H7 (cell line): ENCODE measurements around the gene CRTC1. TPM values are rescaled to one million over a fixed set of nuclear protein-coding genes. Genes with fewer than 3 reads are reported as not detected.

Source experiments
- DNase-seq: peaks from one replicate; pipeline ENCODE4 v3.0.0; 2012
- H3K27me3 ChIP-seq: 2 replicates; pipeline ENCODE4 v1.6.0; 2011; ENCODE audit warnings: mild to moderate bottlenecking, low read length; ENCODE audit not compliant: control insufficient read depth, insufficient read depth
- H3K36me3 ChIP-seq: replicated peaks from 2 replicates; pipeline ENCODE4 v1.5.1; 2011; ENCODE audit warnings: low read length; ENCODE audit not compliant: control insufficient read depth, insufficient read depth
- H3K4me3 ChIP-seq: 2 replicates; pipeline ENCODE4 v1.5.1; 2011; ENCODE audit warnings: low read depth, mild to moderate bottlenecking, control low read depth, low read length, moderate library complexity; ENCODE audit not compliant: insufficient read depth
- total RNA-seq: library from RNA; depleted of rRNA; stranded (reverse); fragments of >200 nt; shearing (Covaris generic); gene quantifications from 2 replicates; pipeline ENCODE4 v1.2.3, GENCODE V29; 2014

The CRTC1 gene
- total RNA-seq, 1 experiment from 2014 or later, result 3.7 TPM

DNA sequence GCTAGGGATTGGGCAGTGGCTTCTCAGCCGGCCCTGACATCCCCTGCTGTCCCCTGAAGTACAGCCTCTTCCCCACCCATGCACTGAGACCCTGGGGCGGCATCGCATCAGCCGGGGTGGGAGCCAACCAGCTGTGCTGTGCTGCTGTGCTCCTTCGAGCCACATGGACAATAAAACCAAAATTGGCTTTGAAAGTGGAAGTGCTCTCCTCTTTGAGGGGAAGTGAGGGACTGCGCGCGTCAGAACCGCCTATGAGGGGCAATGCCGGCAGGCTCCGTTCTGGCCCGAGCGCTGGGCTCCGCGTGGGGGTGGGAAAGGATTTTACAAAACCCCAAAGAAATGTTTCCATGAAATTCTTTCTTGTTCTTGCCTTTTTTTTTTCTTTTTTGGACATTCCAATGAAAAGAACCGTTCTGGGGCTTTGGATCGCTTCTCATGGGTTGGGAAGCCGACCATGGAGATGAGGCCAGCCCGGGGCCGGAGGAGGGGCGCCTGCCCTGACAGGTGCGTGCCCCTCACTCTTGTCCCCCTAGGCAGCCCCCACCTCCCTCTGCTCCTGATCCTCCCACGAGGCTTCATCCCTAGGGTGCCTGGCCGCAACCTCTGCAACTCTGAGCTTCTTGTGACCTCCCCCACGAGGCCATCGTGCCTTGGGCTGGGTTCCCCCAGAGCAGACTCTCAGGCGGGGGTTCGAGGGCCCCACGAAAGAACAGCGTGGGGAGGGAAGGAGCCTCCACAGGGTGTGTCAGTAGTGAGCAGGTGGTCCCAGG is 24.0 kb upstream of the CRTC1 start:
- no peaks in the 10 kb centered on the region; the same call in 1 of the 2 replicates for H3K36me3 ChIP-seq
- H3K4me3 ChIP-seq, result no peak overlapping the region
- DNase-seq, result peak; percentile 70
- no peaks in the 10 kb centered on the region for H3K27me3 ChIP-seq

GRCh38 chr19:18660051-18660910 is 23.2 kb upstream of the CRTC1 start:
- H3K4me3 ChIP-seq, result no peak overlapping the region
- DNase-seq, result peak; percentile 72

GRCh38 chr19:18660939-18661670 is 22.4 kb upstream of the CRTC1 start:
- Histone ChIP-seq H3K27me3 (no peaks in the 10 kb centered on the region), H3K36me3 (no peaks in the 10 kb centered on the region; the same call in none of the 2 replicates), H3K4me3 (no peak overlapping the region)
- DNase-seq, result no peak

More at GRCh38 chr19:18660051-18660910, 23.2 kb upstream of the CRTC1 start:
- no peaks in the 10 kb centered on the region for H3K27me3 ChIP-seq
- H3K36me3 ChIP-seq, result no peaks in the 10 kb centered on the region; the same call in none of the 2 replicates

GRCh38 chr19:18662972-18663732 is 20.3 kb upstream of the CRTC1 start:
- peak; percentile 65 for DNase-seq
- no peak overlapping the region for H3K4me3 ChIP-seq
- no peaks in the 10 kb centered on the region; the same call in none of the 2 replicates for H3K36me3 ChIP-seq
- no peaks in the 10 kb centered on the region for H3K27me3 ChIP-seq

- Histone ChIP-seq H3K36me3 (no peaks in the 10 kb centered on the region; the same call in none of the 2 replicates), H3K4me3 (no peak overlapping the region), H3K27me3 (no peaks in the 10 kb centered on the region)
- DNase-seq, result no peak
These were observed 19.4 kb upstream of the CRTC1 start for GRCh38 chr19:18663940-18664530.

DNA sequence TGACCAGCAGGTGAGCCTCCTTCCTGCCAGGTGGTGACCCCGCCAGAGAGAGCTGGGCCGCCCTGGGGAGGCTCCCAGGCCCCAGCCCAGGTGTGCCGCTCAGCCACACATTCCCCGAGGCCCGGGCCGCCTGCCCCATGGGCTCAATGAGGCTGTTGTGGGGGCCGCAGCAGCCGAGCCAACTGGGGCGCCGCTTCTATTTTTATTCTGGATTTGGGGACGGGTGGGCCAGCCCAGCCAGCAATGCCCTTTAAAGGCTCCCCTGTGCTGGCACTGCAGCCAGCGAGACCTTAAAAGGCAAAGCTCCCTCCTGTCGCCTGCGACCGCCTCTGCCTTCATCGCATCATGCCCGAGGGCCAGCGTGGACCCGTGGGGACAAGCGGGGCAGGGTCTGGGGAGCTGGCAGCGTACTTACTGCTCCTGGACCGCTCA is 17.7 kb upstream of the CRTC1 start:
- Histone ChIP-seq H3K36me3 (no peaks in the 10 kb centered on the region; the same call in none of the 2 replicates), H3K27me3 (no peaks in the 10 kb centered on the region)

GRCh38 chr19:18666317-18666716 is 17.2 kb upstream of the CRTC1 start:
- no peak overlapping the region for H3K4me3 ChIP-seq
- H3K36me3 ChIP-seq, result no peaks in the 10 kb centered on the region; the same call in none of the 2 replicates

More for the DNA sequence above, 17.7 kb upstream of the CRTC1 start:
- DNase-seq, result peak; percentile 54
- H3K4me3 ChIP-seq, result no peak overlapping the region

GRCh38 chr19:18666784-18667183 is 16.7 kb upstream of the CRTC1 start:
- Histone ChIP-seq H3K4me3 (no peak overlapping the region), H3K36me3 (no peaks in the 10 kb centered on the region; the same call in none of the 2 replicates), H3K27me3 (no peaks in the 10 kb centered on the region)
- no peak for DNase-seq

More at GRCh38 chr19:18666317-18666716, 17.2 kb upstream of the CRTC1 start:
- no peak for DNase-seq
- no peaks in the 10 kb centered on the region for H3K27me3 ChIP-seq

GRCh38 chr19:18667531-18668251 is 15.8 kb upstream of the CRTC1 start:
- DNase-seq, result no peak
- H3K36me3 ChIP-seq, result no peaks in the 10 kb centered on the region; the same call in none of the 2 replicates
- H3K4me3 ChIP-seq, result no peak overlapping the region
- H3K27me3 ChIP-seq, result no peaks in the 10 kb centered on the region

DNA sequence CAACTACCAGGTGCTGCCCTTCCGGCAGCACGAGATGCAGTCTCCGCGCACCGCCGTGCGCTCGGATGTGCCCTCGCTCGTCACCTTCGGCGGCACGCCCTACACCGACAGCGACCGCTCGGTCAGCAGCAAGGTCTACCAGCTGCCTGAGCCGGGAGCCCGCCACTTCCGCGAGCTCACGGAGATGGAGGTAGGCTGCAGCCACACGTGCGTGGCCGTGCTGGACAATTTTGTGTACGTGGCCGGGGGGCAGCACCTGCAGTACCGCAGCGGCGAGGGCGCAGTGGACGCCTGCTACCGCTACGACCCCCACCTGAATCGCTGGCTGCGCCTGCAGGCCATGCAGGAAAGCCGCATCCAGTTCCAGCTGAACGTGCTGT is 15.2 kb upstream of the CRTC1 start:
- no peak for DNase-seq
- Histone ChIP-seq H3K36me3 (no peaks in the 10 kb centered on the region; the same call in none of the 2 replicates), H3K27me3 (no peaks in the 10 kb centered on the region), H3K4me3 (no peak overlapping the region)

DNA sequence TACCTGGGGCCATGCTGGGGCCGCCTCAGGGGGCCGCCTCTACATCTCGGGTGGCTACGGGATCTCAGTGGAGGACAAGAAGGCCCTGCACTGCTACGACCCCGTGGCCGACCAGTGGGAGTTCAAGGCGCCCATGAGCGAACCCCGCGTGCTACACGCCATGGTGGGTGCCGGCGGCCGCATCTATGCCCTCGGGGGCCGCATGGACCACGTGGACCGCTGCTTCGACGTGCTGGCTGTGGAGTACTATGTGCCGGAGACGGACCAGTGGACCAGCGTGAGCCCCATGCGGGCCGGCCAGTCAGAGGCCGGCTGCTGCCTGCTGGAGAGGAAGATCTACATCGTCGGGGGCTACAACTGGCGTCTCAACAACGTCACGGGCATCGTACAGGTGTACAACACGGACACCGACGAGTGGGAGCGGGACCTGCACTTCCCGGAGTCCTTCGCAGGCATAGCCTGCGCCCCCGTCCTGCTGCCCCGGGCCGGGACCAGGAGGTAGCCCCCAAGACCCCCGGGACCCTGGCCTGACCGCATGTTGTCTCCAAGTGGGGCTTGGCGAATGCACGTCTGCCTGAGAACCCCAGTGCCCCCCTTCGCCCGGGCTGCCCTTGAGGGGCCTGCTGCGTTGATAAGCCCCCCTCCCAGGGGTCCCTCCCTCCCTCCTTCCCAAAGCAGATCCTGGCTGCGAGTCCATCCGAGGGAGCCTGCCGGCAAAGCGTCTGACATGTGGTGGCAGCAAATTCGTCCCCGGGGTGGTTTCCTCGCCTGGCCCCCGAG is 14.5 kb upstream of the CRTC1 start:
- Histone ChIP-seq H3K4me3 (no peak overlapping the region), H3K27me3 (no peaks in the 10 kb centered on the region), H3K36me3 (no peaks in the 10 kb centered on the region; the same call in none of the 2 replicates)
- DNase-seq, result peak; percentile 50

DNA sequence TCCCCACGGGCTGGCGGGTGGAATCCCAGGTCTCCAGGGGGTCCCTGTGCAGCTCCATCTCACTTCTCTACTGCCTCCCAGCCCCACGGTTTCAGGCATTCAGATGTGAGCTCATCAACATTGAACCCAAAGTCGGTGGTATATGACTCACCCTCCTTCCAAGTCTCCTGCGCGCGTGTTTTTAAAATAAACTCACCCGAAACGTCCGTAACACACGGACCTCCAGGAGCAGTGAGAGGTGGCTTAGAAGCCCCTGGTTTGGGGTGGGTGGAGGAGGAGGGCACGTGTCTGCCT is 14.0 kb upstream of the CRTC1 start:
- H3K4me3 ChIP-seq, result no peak overlapping the region
- no peak for DNase-seq
- no peaks in the 10 kb centered on the region; the same call in 1 of the 2 replicates for H3K36me3 ChIP-seq
- no peaks in the 10 kb centered on the region for H3K27me3 ChIP-seq
